Spleen (tissue), 7 donors: ENCODE measurements around the gene RPL29.

Source experiments
- POLR2A ChIP-seq, 3 donors: fragments of 450-650 bp; IDR thresholded peaks; one replicate each; pipeline ENCODE4 v1.5.1; 2017; ENCODE audit warnings: antibody characterized with exemption in 3 of 3, mild to moderate bottlenecking in 1 of 3
- POLR2AphosphoS5 ChIP-seq, 3 donors: sonication (generic); formaldehyde crosslinking; IDR thresholded peaks; one replicate each; pipeline ENCODE4 v1.5.1; 2017; ENCODE audit warnings: antibody characterized with exemption in 3 of 3
- TF ChIP-seq, protein P1 (sequence below), 11 experiments: fragments of 200-600 bp in 7 of 11; fragments of 450-650 bp in 4 of 11; sonication (generic) in 4 of 11; IDR thresholded peaks in 8 of 11; conservative IDR thresholded peaks in 3 of 11; 1 replicate in 7 of 11; 2 replicates in 4 of 11; pipeline versions ENCODE4 v1.4.0 to v1.8.0; 2016 to 2021; ENCODE audit warnings: antibody characterized with exemption in 11 of 11, inconsistent platforms in 4 of 11, mild to moderate bottlenecking in 1 of 11
- donor health status: DM: no; HTN: no; CAD: no; lungs with moderate emphysema.
- donor health status: DM: no; HTN: no; CAD: no.
- donor health status: DM: no; HTN: no; CAD: no.

DNA sequence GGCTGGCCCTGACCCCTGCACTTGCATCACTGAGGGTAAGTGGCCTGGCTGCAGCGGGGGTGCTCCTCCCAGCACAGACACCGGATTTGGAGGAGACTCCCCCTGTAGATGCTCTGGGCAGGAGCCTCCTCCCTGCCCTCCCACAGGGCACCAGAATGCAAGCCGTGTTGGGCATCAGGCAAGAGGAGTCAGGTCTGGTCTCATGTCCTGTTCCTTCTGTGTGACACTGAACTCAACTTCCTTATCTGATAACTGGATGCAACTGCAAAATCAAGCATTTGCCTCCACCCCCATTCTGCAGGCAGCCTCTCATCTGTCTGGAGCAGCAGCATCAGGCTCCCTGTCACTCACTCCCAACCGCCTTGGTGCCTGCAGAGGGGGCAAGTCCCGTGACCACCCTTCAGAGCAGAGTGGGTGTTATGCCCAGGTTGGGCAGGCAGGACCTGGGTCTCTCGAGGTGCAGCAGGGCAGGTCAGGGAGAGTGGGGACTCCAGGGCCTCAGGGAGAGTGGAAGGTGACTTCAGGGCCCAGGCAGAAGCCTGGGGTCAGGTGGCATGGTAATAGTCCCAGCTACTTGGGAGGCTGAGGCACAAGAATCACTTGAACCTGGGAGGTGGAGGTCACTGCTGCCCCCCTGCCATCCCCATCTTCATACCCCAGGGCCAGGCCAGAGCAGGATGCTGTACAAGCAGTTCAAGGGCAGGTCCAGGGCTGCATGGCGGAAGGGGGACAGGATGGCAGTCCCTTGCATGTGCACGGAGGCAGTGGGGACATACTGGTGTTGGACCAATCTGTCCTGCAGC is 10.5 kb upstream of the RPL29 start:
- TF ChIP-seq, protein P1, sequence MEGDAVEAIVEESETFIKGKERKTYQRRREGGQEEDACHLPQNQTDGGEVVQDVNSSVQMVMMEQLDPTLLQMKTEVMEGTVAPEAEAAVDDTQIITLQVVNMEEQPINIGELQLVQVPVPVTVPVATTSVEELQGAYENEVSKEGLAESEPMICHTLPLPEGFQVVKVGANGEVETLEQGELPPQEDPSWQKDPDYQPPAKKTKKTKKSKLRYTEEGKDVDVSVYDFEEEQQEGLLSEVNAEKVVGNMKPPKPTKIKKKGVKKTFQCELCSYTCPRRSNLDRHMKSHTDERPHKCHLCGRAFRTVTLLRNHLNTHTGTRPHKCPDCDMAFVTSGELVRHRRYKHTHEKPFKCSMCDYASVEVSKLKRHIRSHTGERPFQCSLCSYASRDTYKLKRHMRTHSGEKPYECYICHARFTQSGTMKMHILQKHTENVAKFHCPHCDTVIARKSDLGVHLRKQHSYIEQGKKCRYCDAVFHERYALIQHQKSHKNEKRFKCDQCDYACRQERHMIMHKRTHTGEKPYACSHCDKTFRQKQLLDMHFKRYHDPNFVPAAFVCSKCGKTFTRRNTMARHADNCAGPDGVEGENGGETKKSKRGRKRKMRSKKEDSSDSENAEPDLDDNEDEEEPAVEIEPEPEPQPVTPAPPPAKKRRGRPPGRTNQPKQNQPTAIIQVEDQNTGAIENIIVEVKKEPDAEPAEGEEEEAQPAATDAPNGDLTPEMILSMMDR (IDR thresholded peaks at IDR 0.05 in 8 of 11, conservative IDR thresholded peaks at IDR 0.05 in 3 of 11) = no peak
- TF ChIP-seq POLR2A (IDR thresholded peaks at IDR 0.05) (no peak), POLR2AphosphoS5 (IDR thresholded peaks at IDR 0.05) (peak in 2 of 3 donors; percentile 43 to 44)
